GM12878 (cell line): ENCODE results near the gene TREH.

Experiments used
- ASH2L ChIP-seq: fragments of 300-600, 200-600 bp; sonication (generic); IDR thresholded peaks from 2 replicates; pipeline ENCODE4 v1.6.1; 2017; ENCODE audit warnings: low read depth, mild to moderate bottlenecking, borderline replicate concordance
- BRCA1 ChIP-seq: IDR thresholded peaks from 2 replicates; pipeline ENCODE4 v1.6.1; 2011; ENCODE audit warnings: low read depth, low read length, improper control_type of control experiment
- CBX5 ChIP-seq: sonication (generic); IDR thresholded peaks from 2 replicates; pipeline ENCODE4 v1.6.1; 2016; ENCODE audit warnings: low read depth, moderate library complexity, mild to moderate bottlenecking, inconsistent platforms
- CREM ChIP-seq: IDR thresholded peaks from 2 replicates; pipeline ENCODE4 v1.6.1; 2014; ENCODE audit warnings: antibody characterized with exemption, low read depth
- ESRRA ChIP-seq: IDR thresholded peaks from 2 replicates; pipeline ENCODE4 v1.6.1; 2012; ENCODE audit warnings: mild to moderate bottlenecking, low read length, improper control_type of control experiment
- KDM1A ChIP-seq: fragments of 200-600 bp; sonication (generic); IDR thresholded peaks from 2 replicates; pipeline ENCODE4 v1.6.1; 2016; ENCODE audit warnings: borderline replicate concordance
- MTA2 ChIP-seq: fragments of 450-650 bp; IDR thresholded peaks from 2 replicates; pipeline ENCODE4 v1.6.1; 2016; ENCODE audit warnings: low read depth, mild to moderate bottlenecking, moderate library complexity
- NFYA ChIP-seq: IDR thresholded peaks from 2 replicates; pipeline ENCODE4 v1.6.1; 2011; ENCODE audit warnings: low read depth, mild to moderate bottlenecking, low read length, improper control_type of control experiment, borderline replicate concordance
- SMC3 ChIP-seq: IDR thresholded peaks from 2 replicates; pipeline ENCODE4 v1.6.1; 2011; ENCODE audit warnings: low read length, improper control_type of control experiment, borderline replicate concordance
- SREBF2 ChIP-seq: IDR thresholded peaks from 2 replicates; pipeline ENCODE4 v1.6.1; 2012; ENCODE audit warnings: mild to moderate bottlenecking, low read length
- SRF ChIP-seq, 2 experiments: IDR thresholded peaks; 2 replicates each; pipeline ENCODE4 v1.6.1; 2011; ENCODE audit warnings: low read depth in 2 of 2, low read length in 2 of 2, mild to moderate bottlenecking in 1 of 2, moderate library complexity in 1 of 2
- TBL1XR1 ChIP-seq: IDR thresholded peaks from 2 replicates; pipeline ENCODE4 v1.6.1; 2012; ENCODE audit warnings: low read depth, low read length, improper control_type of control experiment
- TCF12 ChIP-seq: IDR thresholded peaks from 2 replicates; pipeline ENCODE4 v1.6.1; 2011; ENCODE audit warnings: low read depth, mild to moderate bottlenecking, low read length

DNA sequence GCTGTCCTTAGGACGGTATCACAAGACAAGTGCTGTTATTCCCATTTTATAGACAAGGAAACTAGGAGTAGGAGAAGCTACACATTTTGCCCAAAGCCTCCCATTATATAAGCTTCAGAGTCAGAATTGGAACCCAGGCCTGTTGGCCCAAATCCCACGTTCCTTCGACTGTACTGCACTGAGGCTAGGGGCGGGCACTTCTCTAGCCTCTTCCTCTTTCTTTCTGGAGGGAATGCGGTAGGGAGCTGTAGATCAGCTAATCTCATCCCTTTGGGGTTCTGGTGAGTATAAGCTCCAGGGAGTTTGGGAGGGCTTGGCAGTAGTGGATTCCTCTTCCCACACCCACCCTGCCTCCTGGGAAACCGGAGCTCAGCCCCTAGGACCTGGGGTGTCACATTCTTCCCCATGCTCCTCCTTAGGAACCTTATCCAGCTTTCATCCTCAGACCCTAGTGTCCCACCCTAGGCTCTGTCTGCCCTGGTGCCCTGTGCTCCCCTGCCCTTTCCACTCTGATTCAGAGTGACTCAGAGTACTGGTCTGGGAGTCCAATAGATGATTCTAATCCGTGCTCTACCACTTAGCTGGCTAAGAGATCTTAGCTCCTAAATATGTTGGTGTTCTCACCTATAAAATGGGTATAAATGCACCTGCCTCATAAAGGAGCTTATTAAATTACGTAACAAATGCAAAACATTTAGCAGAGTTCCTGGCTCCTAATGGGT, 42.7 kb downstream of the TREH start:
- no peak for TF ChIP-seq SRF (IDR thresholded peaks at IDR 0.05; ENCODE audit: low read depth in 2 of 2, low read length in 2 of 2)
- no peak for TF ChIP-seq ASH2L
- TF ChIP-seq TBL1XR1: no peak
- TF ChIP-seq MTA2: no peak
- no peak for TF ChIP-seq SREBF2
- no peak for TF ChIP-seq SMC3
- TF ChIP-seq ESRRA: no peak
- TF ChIP-seq BRCA1: no peak
- no peak for TF ChIP-seq CBX5
- TF ChIP-seq TCF12: no peak
- TF ChIP-seq CREM: no peak
- TF ChIP-seq NFYA: no peak
- no peak for TF ChIP-seq KDM1A
